CD4-positive, alpha-beta T cell treated with Interleukin-1 beta for 1 hour (primary cell): ENCODE measurements around the gene EXOSC6.
A peak's percentile ranks its signal among the peaks of the same experiment; 100 is the strongest.
"Not testable (repeated sequence)": the region's sequence is repeated elsewhere in the genome, so short reads cannot be mapped to it uniquely, and the experiment has no call there.

Experiments
- DNase-seq, 2 donors: peaks; one replicate each; pipeline ENCODE4 v3.0.0-alpha.2; 2020 to 2022

Gene EXOSC6

GRCh38 chr16:70254180-70254964 lies 2.6 kb upstream of the EXOSC6 start:
- no peak for DNase-seq

GRCh38 chr16:70253291-70254106 lies 1.8 kb upstream of the EXOSC6 start:
- DNase-seq, result peak; percentile 19 to 32

- DNase-seq, result peak in 1 of 2 donors; percentile 20
Observed at GRCh38 chr16:70252355-70252988, 732 bp upstream of the EXOSC6 start.

GRCh38 chr16:70250748-70251628 lies 752 bp downstream of the EXOSC6 start:
- peak in 1 of 2 donors; percentile 17 for DNase-seq

- not testable (repeated sequence) for DNase-seq
Observed at GRCh38 chr16:70249697-70250096, 2.0 kb downstream of the EXOSC6 start.

- DNase-seq, result not testable (repeated sequence)
Observed at GRCh38 chr16:70238773-70239172, 13.0 kb downstream of the EXOSC6 start.

GRCh38 chr16:70231831-70232230 lies 19.9 kb downstream of the EXOSC6 start:
- DNase-seq, result not testable (repeated sequence)

- not testable (repeated sequence) for DNase-seq
Observed at GRCh38 chr16:70226024-70226423, 25.7 kb downstream of the EXOSC6 start.

GRCh38 chr16:70225430-70225829 lies 26.3 kb downstream of the EXOSC6 start:
- DNase-seq, result not testable (repeated sequence)

GRCh38 chr16:70224645-70225044 lies 27.1 kb downstream of the EXOSC6 start:
- DNase-seq, result not testable (repeated sequence)

- not testable (repeated sequence) for DNase-seq
Observed at GRCh38 chr16:70223971-70224513, 27.7 kb downstream of the EXOSC6 start.

- DNase-seq, result not testable (repeated sequence)
Observed at GRCh38 chr16:70223216-70223615, 28.5 kb downstream of the EXOSC6 start.

GRCh38 chr16:70222574-70222973 lies 29.2 kb downstream of the EXOSC6 start:
- DNase-seq, result not testable (repeated sequence)

- DNase-seq, result not testable (repeated sequence)
Observed at GRCh38 chr16:70218586-70218985, 33.2 kb downstream of the EXOSC6 start.

GRCh38 chr16:70206382-70206781 lies 45.4 kb downstream of the EXOSC6 start:
- not testable (repeated sequence) for DNase-seq

GRCh38 chr16:70204668-70205405 lies 46.9 kb downstream of the EXOSC6 start:
- not testable (repeated sequence) for DNase-seq

GRCh38 chr16:70204010-70204409 lies 47.7 kb downstream of the EXOSC6 start:
- DNase-seq, result not testable (repeated sequence)

GRCh38 chr16:70203508-70203907 lies 48.2 kb downstream of the EXOSC6 start:
- DNase-seq, result not testable (repeated sequence)

GRCh38 chr16:70200063-70200462 lies 51.7 kb downstream of the EXOSC6 start:
- DNase-seq, result not testable (repeated sequence)

- not testable (repeated sequence) for DNase-seq
Observed at GRCh38 chr16:70199170-70199569, 52.6 kb downstream of the EXOSC6 start.

- DNase-seq, result not testable (repeated sequence)
Observed at GRCh38 chr16:70198666-70199065, 53.1 kb downstream of the EXOSC6 start.
